Liver (tissue), 9 donors: ENCODE results near the gene FURIN. TPM values are rescaled to one million over a fixed set of nuclear protein-coding genes. Genes with fewer than 3 reads are reported as not detected.

Experiments used
- DNase-seq: peaks from one replicate; pipeline ENCODE4 v3.0.0-alpha.2; 2017; ENCODE audit warnings: low spot score
- H3K27ac ChIP-seq, 2 donors: one replicate each; pipeline ENCODE4 v1.7.0; 2013; ENCODE audit warnings: inconsistent platforms in 2 of 2, low read length in 2 of 2, control low read depth in 1 of 2, low read depth in 1 of 2, mild to moderate bottlenecking in 1 of 2
- H3K27me3 ChIP-seq, 4 donors: one replicate each; pipeline versions ENCODE4 v1.6.1 to v1.7.0; 2013; ENCODE audit warnings: low read length in 3 of 4, inconsistent platforms in 1 of 4, mild to moderate bottlenecking in 1 of 4, moderate library complexity in 1 of 4; ENCODE audit not compliant: control insufficient read depth in 4 of 4, insufficient read depth in 4 of 4
- H3K36me3 ChIP-seq, 4 donors: one replicate each; pipeline versions ENCODE4 v1.6.1 to v1.7.0; 2013; ENCODE audit warnings: low read length in 3 of 4, mild to moderate bottlenecking in 3 of 4, low read depth in 1 of 4, moderate library complexity in 1 of 4; ENCODE audit not compliant: control insufficient read depth in 4 of 4, insufficient read depth in 3 of 4
- H3K4me1 ChIP-seq, 4 donors: one replicate each; pipeline versions ENCODE4 v1.6.1 to v1.7.0; 2013; ENCODE audit warnings: low read length in 3 of 4, mild to moderate bottlenecking in 3 of 4, moderate library complexity in 1 of 4; ENCODE audit not compliant: control insufficient read depth in 4 of 4, insufficient read depth in 4 of 4
- H3K4me3 ChIP-seq, 3 donors: one replicate each; pipeline versions ENCODE4 v1.6.1 to v1.7.0; 2013; ENCODE audit warnings: low read length in 3 of 3, control low read depth in 1 of 3, low read depth in 1 of 3, mild to moderate bottlenecking in 1 of 3
- H3K9ac ChIP-seq, 2 donors: one replicate each; pipeline ENCODE4 v1.7.0; 2013; ENCODE audit warnings: low read length in 2 of 2, mild to moderate bottlenecking in 2 of 2, moderate library complexity in 2 of 2, control low read depth in 1 of 2, low read depth in 1 of 2
- H3K9me3 ChIP-seq, 4 donors: one replicate each; pipeline versions ENCODE4 v1.6.1 to v1.7.0; 2013; ENCODE audit warnings: low read length in 3 of 4; ENCODE audit not compliant: control insufficient read depth in 4 of 4
- ATF3 ChIP-seq: IDR thresholded peaks from 2 replicates; pipeline ENCODE4 v1.6.1; 2016; ENCODE audit warnings: antibody characterized with exemption
- CTCF ChIP-seq: fragments of 150-350 bp; IDR thresholded peaks from 2 replicates; pipeline ENCODE4 v1.5.1; 2017; ENCODE audit warnings: improper control_type of control experiment, low read depth, low read length; ENCODE audit not compliant: missing input control
- EGR1 ChIP-seq, 2 donors: IDR thresholded peaks; 2 replicates each; pipeline ENCODE4 v1.6.1; 2016 to 2018; ENCODE audit warnings: antibody characterized with exemption in 2 of 2, low read depth in 2 of 2
- FOXA1 ChIP-seq: IDR thresholded peaks from 2 replicates; pipeline ENCODE4 v1.6.1; 2016; ENCODE audit warnings: antibody characterized with exemption
- FOXA2 ChIP-seq: IDR thresholded peaks from 2 replicates; pipeline ENCODE4 v1.6.1; 2016; ENCODE audit warnings: antibody characterized with exemption
- GABPA ChIP-seq, 2 donors: IDR thresholded peaks in 1 of 2; conservative IDR thresholded peaks in 1 of 2; 2 replicates each; pipeline ENCODE4 v1.6.1; 2016; ENCODE audit warnings: antibody characterized with exemption in 2 of 2, mild to moderate bottlenecking in 1 of 2, moderate library complexity in 1 of 2
- HNF4A ChIP-seq, 2 donors: conservative IDR thresholded peaks; 2 replicates each; pipeline ENCODE4 v1.6.1; 2016; ENCODE audit warnings: antibody characterized with exemption in 2 of 2, mild to moderate bottlenecking in 2 of 2
- HNF4G ChIP-seq: IDR thresholded peaks from 2 replicates; pipeline ENCODE4 v1.6.1; 2016; ENCODE audit warnings: antibody characterized with exemption
- JUND ChIP-seq, 2 donors: IDR thresholded peaks; 2 replicates each; pipeline ENCODE4 v1.6.1; 2016; ENCODE audit warnings: antibody characterized with exemption in 2 of 2
- MAX ChIP-seq: IDR thresholded peaks from 2 replicates; pipeline ENCODE4 v1.6.1; 2016; ENCODE audit warnings: antibody characterized with exemption
- NR2F2 ChIP-seq: IDR thresholded peaks from 2 replicates; pipeline ENCODE4 v1.6.1; 2016; ENCODE audit warnings: antibody characterized with exemption
- RAD21 ChIP-seq, 2 donors: IDR thresholded peaks; 2 replicates each; pipeline ENCODE4 v1.6.1; 2016; ENCODE audit warnings: antibody characterized with exemption in 2 of 2, mild to moderate bottlenecking in 2 of 2
- REST ChIP-seq: IDR thresholded peaks from 2 replicates; pipeline ENCODE4 v1.6.1; 2016; ENCODE audit warnings: antibody characterized with exemption, mild to moderate bottlenecking
- RXRA ChIP-seq, 2 donors: IDR thresholded peaks; 2 replicates each; pipeline ENCODE4 v1.6.1; 2017 to 2018; ENCODE audit warnings: antibody characterized with exemption in 2 of 2, mild to moderate bottlenecking in 1 of 2
- SP1 ChIP-seq: IDR thresholded peaks from 2 replicates; pipeline ENCODE4 v1.6.1; 2018; ENCODE audit warnings: antibody characterized with exemption, mild to moderate bottlenecking
- TAF1 ChIP-seq: conservative IDR thresholded peaks from 2 replicates; pipeline ENCODE4 v1.6.1; 2016; ENCODE audit warnings: antibody characterized with exemption, mild to moderate bottlenecking
- YY1 ChIP-seq: IDR thresholded peaks from 2 replicates; pipeline ENCODE4 v1.6.1; 2016; ENCODE audit warnings: antibody characterized with exemption, mild to moderate bottlenecking
- ZBTB33 ChIP-seq: IDR thresholded peaks from 2 replicates; pipeline ENCODE4 v1.6.1; 2016; ENCODE audit warnings: antibody characterized with exemption
- WGBS: extraction: QIAGEN DNeasy Blood & Tissue Kit; methylation state at CpG from one replicate; pipeline ENCODE4 v1.1.7; 2013; 5-methylcytosine and 5-hydroxymethylcytosine counted together
- polyA plus RNA-seq, 2 donors: library from polyadenylated mRNA; stranded (reverse) in 1 of 2; unstranded in 1 of 2; fragments of 200-250 nt in 1 of 2; fragments of >200 nt in 1 of 2; fragmentation: Nextera tagmentation in 1 of 2; extraction: Ambion mirVana in 1 of 2; gene quantifications; one replicate each; pipeline versions ENCODE4 v1.2.1 to v1.2.3, GENCODE V29; 2013 to 2015
- total RNA-seq, 2 donors: library from RNA; depleted of rRNA; stranded (reverse); fragments of >200 nt; gene quantifications; one replicate each; pipeline ENCODE4 v1.2.3, GENCODE V29; 2014
- donor health status: healthy.
- donor health status: healthy.
- donor health status: healthy.
- donor health status: healthy.
- donor health status: healthy.

Gene FURIN
- total and polyA plus RNA-seq, 4 donors: 102 to 258 (median 164) TPM

GRCh38 chr15:90870354-90871138 is 2.2 kb downstream of the FURIN start:
- H3K4me3 ChIP-seq: peak overlapping the region; percentile 89 to 94 (median 91)
- DNase-seq: no peak
- peaks cover 8 to 61% (median 44%) of the 10 kb centered on the region in 4 donors for H3K4me1 ChIP-seq
- peaks cover 0 to 3% (median 1%) of the 10 kb centered on the region in 4 donors for H3K36me3 ChIP-seq
- TF ChIP-seq SP1: no peak
- TF ChIP-seq TAF1: no peak
- no peak for TF ChIP-seq FOXA2
- TF ChIP-seq HNF4G: no peak
- no peak for TF ChIP-seq HNF4A (conservative IDR thresholded peaks at IDR 0.05)
- TF ChIP-seq YY1: no peak
- TF ChIP-seq ZBTB33: no peak
- TF ChIP-seq GABPA (IDR thresholded peaks at IDR 0.05 in 1 of 2, conservative IDR thresholded peaks at IDR 0.05 in 1 of 2): no peak
- TF ChIP-seq REST: no peak
- no peak for TF ChIP-seq NR2F2
- TF ChIP-seq EGR1 (IDR thresholded peaks at IDR 0.05; ENCODE audit: low read depth in 2 of 2): no peak
- TF ChIP-seq RXRA (IDR thresholded peaks at IDR 0.05): no peak
- no peak for TF ChIP-seq MAX
- TF ChIP-seq FOXA1: no peak
- TF ChIP-seq JUND (IDR thresholded peaks at IDR 0.05): no peak
- no peak for TF ChIP-seq RAD21 (IDR thresholded peaks at IDR 0.05)
- no peak for TF ChIP-seq CTCF
- no peak for TF ChIP-seq ATF3
- 24% methylated on average over 19 of the region's 19 CpGs for WGBS
- no peaks in the 10 kb centered on the region for H3K9me3 ChIP-seq
- H3K9ac ChIP-seq: peak overlapping the region; percentile 83 to 90
- peak overlapping the region; percentile 88 to 90 for H3K27ac ChIP-seq
- H3K27me3 ChIP-seq: no peaks in the 10 kb centered on the region
